HUES6 (cell line): ENCODE data around the gene TNFRSF13B.
"Not testable (repeated sequence)": the region's sequence is repeated elsewhere in the genome, so short reads cannot be mapped to it uniquely, and the experiment has no call there.

Experiments
- H3K27ac ChIP-seq: 2 replicates; pipeline ENCODE4 v1.7.0; 2013; ENCODE audit warnings: low read depth, mild to moderate bottlenecking, low read length, inconsistent platforms
- H3K27me3 ChIP-seq: 2 replicates; pipeline ENCODE4 v1.6.1; 2013; ENCODE audit warnings: low read length; ENCODE audit not compliant: control insufficient read depth, insufficient read depth
- H3K36me3 ChIP-seq: 2 replicates; pipeline ENCODE4 v1.6.1; 2013; ENCODE audit warnings: low read length; ENCODE audit not compliant: control insufficient read depth, insufficient read depth
- H3K4me1 ChIP-seq: 2 replicates; pipeline ENCODE4 v1.6.1; 2013; ENCODE audit warnings: low read length; ENCODE audit not compliant: control insufficient read depth, insufficient read depth
- H3K4me3 ChIP-seq: 2 replicates; pipeline ENCODE4 v1.5.1; 2013; ENCODE audit warnings: low read depth, low read length
- H3K9ac ChIP-seq: one replicate; pipeline ENCODE4 v1.6.1; 2013; ENCODE audit warnings: mild to moderate bottlenecking, low read length
- H3K9me3 ChIP-seq: 2 replicates; pipeline ENCODE4 v1.6.1; 2013; ENCODE audit warnings: low read depth, low read length; ENCODE audit not compliant: control insufficient read depth, insufficient read depth

Gene TNFRSF13B

GRCh38 chr17:16979237-16979823 is 7.4 kb upstream of the TNFRSF13B start:
- H3K9me3 ChIP-seq, H3K4me1 ChIP-seq, H3K27me3 ChIP-seq, H3K9ac ChIP-seq, H3K36me3 ChIP-seq, H3K27ac ChIP-seq, H3K4me3 ChIP-seq: not testable (repeated sequence)

- no peak overlapping the region for H3K9ac ChIP-seq
These were observed 6.0 kb upstream of the TNFRSF13B start for GRCh38 chr17:16977932-16978331.

GRCh38 chr17:16976725-16977550 is 5.0 kb upstream of the TNFRSF13B start:
- 0 out of 2 replicates have a peak, but pooled peaks cover 4% of the 10 kb centered on the region for H3K9me3 ChIP-seq
- H3K36me3 ChIP-seq, result no peaks in the 10 kb centered on the region
- no peak overlapping the region for H3K27ac ChIP-seq
- H3K27me3 ChIP-seq, result no peaks in the 10 kb centered on the region
- no peaks in the 10 kb centered on the region; the same call in 1 of the 2 replicates for H3K4me1 ChIP-seq
- no peak overlapping the region for H3K4me3 ChIP-seq
- no peak overlapping the region for H3K9ac ChIP-seq

More at GRCh38 chr17:16977932-16978331, 6.0 kb upstream of the TNFRSF13B start:
- H3K27ac ChIP-seq, result no peak overlapping the region
- H3K4me1 ChIP-seq, result no peaks in the 10 kb centered on the region; the same call in 1 of the 2 replicates
- 0 out of 2 replicates have a peak, but pooled peaks cover 4% of the 10 kb centered on the region for H3K9me3 ChIP-seq
- H3K36me3 ChIP-seq, result no peaks in the 10 kb centered on the region
- no peak overlapping the region for H3K4me3 ChIP-seq
- H3K27me3 ChIP-seq, result no peaks in the 10 kb centered on the region

GRCh38 chr17:16975744-16976625 is 4.1 kb upstream of the TNFRSF13B start:
- H3K27me3 ChIP-seq, result no peaks in the 10 kb centered on the region
- H3K9ac ChIP-seq, result no peak overlapping the region
- H3K4me3 ChIP-seq, result no peak overlapping the region
- H3K27ac ChIP-seq, result no peak overlapping the region
- no peaks in the 10 kb centered on the region for H3K36me3 ChIP-seq
- H3K9me3 ChIP-seq, result 0 out of 2 replicates have a peak, but pooled peaks cover 4% of the 10 kb centered on the region
- no peaks in the 10 kb centered on the region; the same call in 1 of the 2 replicates for H3K4me1 ChIP-seq

GRCh38 chr17:16975277-16975651 is 3.3 kb upstream of the TNFRSF13B start:
- H3K27me3 ChIP-seq, result no peaks in the 10 kb centered on the region
- 0 out of 2 replicates have a peak, but pooled peaks cover 4% of the 10 kb centered on the region for H3K9me3 ChIP-seq
- H3K27ac ChIP-seq, result no peak overlapping the region
- H3K4me1 ChIP-seq, result no peaks in the 10 kb centered on the region; the same call in 1 of the 2 replicates
- H3K4me3 ChIP-seq, result no peak overlapping the region
- H3K9ac ChIP-seq, result no peak overlapping the region
- H3K36me3 ChIP-seq, result no peaks in the 10 kb centered on the region

- no peaks in the 10 kb centered on the region for H3K36me3 ChIP-seq
- H3K4me1 ChIP-seq, result no peaks in the 10 kb centered on the region; the same call in 1 of the 2 replicates
- H3K27ac ChIP-seq, result no peak overlapping the region
- no peak overlapping the region for H3K4me3 ChIP-seq
- H3K9ac ChIP-seq, result no peak overlapping the region
- H3K27me3 ChIP-seq, result no peaks in the 10 kb centered on the region
- 0 out of 2 replicates have a peak, but pooled peaks cover 4% of the 10 kb centered on the region for H3K9me3 ChIP-seq
These were observed 2.8 kb upstream of the TNFRSF13B start for GRCh38 chr17:16974569-16975276.

GRCh38 chr17:16973760-16974540 is 2.0 kb upstream of the TNFRSF13B start:
- Histone ChIP-seq H3K36me3 (no peaks in the 10 kb centered on the region), H3K4me1 (no peaks in the 10 kb centered on the region; the same call in 1 of the 2 replicates), H3K9me3 (0 out of 2 replicates have a peak, but pooled peaks cover 4% of the 10 kb centered on the region), H3K27me3 (no peaks in the 10 kb centered on the region), H3K27ac (no peak overlapping the region), H3K4me3 (no peak overlapping the region), H3K9ac (no peak overlapping the region)

GRCh38 chr17:16973043-16973442 is 1.1 kb upstream of the TNFRSF13B start:
- H3K9me3 ChIP-seq, H3K27me3 ChIP-seq, H3K4me3 ChIP-seq, H3K27ac ChIP-seq, H3K36me3 ChIP-seq, H3K9ac ChIP-seq, H3K4me1 ChIP-seq: not testable (repeated sequence)

GRCh38 chr17:16972346-16972745 is 428 bp upstream of the TNFRSF13B start:
- no peaks in the 10 kb centered on the region for H3K27me3 ChIP-seq
- 0 out of 2 replicates have a peak, but pooled peaks cover 3% of the 10 kb centered on the region for H3K9me3 ChIP-seq
- H3K27ac ChIP-seq, result no peak overlapping the region
- H3K9ac ChIP-seq, result no peak overlapping the region
- H3K36me3 ChIP-seq, result no peaks in the 10 kb centered on the region
- no peak overlapping the region for H3K4me3 ChIP-seq
- H3K4me1 ChIP-seq, result no peaks in the 10 kb centered on the region
